Neural cell (in vitro differentiated cells): ENCODE data around the gene EIF4A3. TPM values are rescaled to one million over a fixed set of nuclear protein-coding genes. Genes with fewer than 3 reads are reported as not detected.

Source experiments
- H2AFZ ChIP-seq: fragments of 200-600, 300-800 bp; sonication (generic), shearing (Covaris generic); 2 replicates; pipeline ENCODE4 v1.6.0; 2014; ENCODE audit warnings: low read depth, mild to moderate bottlenecking, antibody characterized with exemption, low read length, moderate library complexity
- H3F3A ChIP-seq: fragments of 200-600 bp; shearing (Covaris generic); 2 replicates; pipeline ENCODE4 v1.6.1; 2016; ENCODE audit warnings: mild to moderate bottlenecking, moderate library complexity, mixed read lengths, antibody characterized with exemption, low read length; ENCODE audit not compliant: insufficient read depth, poor library complexity, severe bottlenecking
- H3K27ac ChIP-seq: fragments of 200-600, 300-800 bp; sonication (generic), shearing (Covaris generic); 2 replicates; pipeline ENCODE4 v1.5.1; 2014; ENCODE audit warnings: mild to moderate bottlenecking, low read length, moderate library complexity
- H3K27me3 ChIP-seq: fragments of 300-800, 200-600 bp; sonication (generic), shearing (Covaris generic); 2 replicates; pipeline ENCODE4 v1.6.0; 2014; ENCODE audit warnings: mild to moderate bottlenecking, low read depth, low read length, moderate library complexity; ENCODE audit not compliant: insufficient read depth
- H3K36me3 ChIP-seq: fragments of 300-800, 200-600 bp; sonication (generic), shearing (Covaris generic); 2 replicates; pipeline ENCODE4 v1.5.1; 2014; ENCODE audit warnings: mild to moderate bottlenecking, antibody characterized with exemption, low read length, moderate library complexity; ENCODE audit not compliant: insufficient read depth
- H3K4me2 ChIP-seq: fragments of 300-800, 200-600 bp; sonication (generic), shearing (Covaris generic); 2 replicates; pipeline ENCODE4 v1.6.0; 2014; ENCODE audit warnings: mild to moderate bottlenecking, low read length
- H3K4me3 ChIP-seq: fragments of 300-800, 200-600 bp; sonication (generic), shearing (Covaris generic); 2 replicates; pipeline ENCODE4 v1.5.1; 2014; ENCODE audit warnings: mild to moderate bottlenecking, low read length, moderate library complexity
- H3K79me2 ChIP-seq: fragments of 200-600 bp; shearing (Covaris generic); replicated peaks from 2 replicates; pipeline ENCODE4 v1.6.0; 2014; ENCODE audit warnings: mild to moderate bottlenecking, low read length, moderate library complexity; ENCODE audit not compliant: insufficient read depth
- H3K9ac ChIP-seq: fragments of 300-800, 200-600 bp; sonication (generic), shearing (Covaris generic); 2 replicates; pipeline ENCODE4 v1.6.1; 2016; ENCODE audit warnings: mild to moderate bottlenecking, low read length, mixed read lengths
- H3K9me2 ChIP-seq: fragments of 200-600 bp; shearing (Covaris generic); 2 replicates; pipeline ENCODE4 v1.6.1; 2016; ENCODE audit warnings: mild to moderate bottlenecking, low read length, mixed read lengths; ENCODE audit not compliant: insufficient read depth
- H3K9me3 ChIP-seq: fragments of 200-600, 300-800 bp; sonication (generic), shearing (Covaris generic); 2 replicates; pipeline ENCODE4 v1.6.1; 2016; ENCODE audit warnings: mild to moderate bottlenecking, mixed run types, low read length, moderate library complexity, mixed read lengths
- H4K20me1 ChIP-seq: fragments of 200-600 bp; shearing (Covaris generic); 2 replicates; pipeline ENCODE4 v1.6.1; 2016; ENCODE audit warnings: mild to moderate bottlenecking, mixed run types; ENCODE audit not compliant: insufficient read depth
- CTCF ChIP-seq: fragments of 450-650 bp; IDR thresholded peaks from 2 replicates; pipeline ENCODE4 v1.5.1; 2014; ENCODE audit warnings: antibody characterized with exemption, mild to moderate bottlenecking, moderate library complexity; ENCODE audit not compliant: poor library complexity, severe bottlenecking
- EP300 ChIP-seq: fragments of 450-650 bp; conservative IDR thresholded peaks from 2 replicates; pipeline ENCODE4 v1.6.1; 2014; ENCODE audit warnings: antibody characterized with exemption, mild to moderate bottlenecking, moderate library complexity; ENCODE audit not compliant: poor library complexity, severe bottlenecking
- EZH2 ChIP-seq: fragments of 200-600, 300-800 bp; shearing (Covaris generic), sonication (generic); IDR thresholded peaks from 2 replicates; pipeline ENCODE4 v1.6.1; 2014; ENCODE audit warnings: antibody characterized with exemption, low read length, borderline replicate concordance, mild to moderate bottlenecking; ENCODE audit not compliant: insufficient read depth, poor library complexity, severe bottlenecking
- MXI1 ChIP-seq: fragments of 450-650 bp; conservative IDR thresholded peaks from 2 replicates; pipeline ENCODE4 v1.6.1; 2014; ENCODE audit warnings: antibody characterized with exemption, mild to moderate bottlenecking; ENCODE audit not compliant: poor library complexity, severe bottlenecking
- POLR2AphosphoS5 ChIP-seq: IDR thresholded peaks from 2 replicates; pipeline ENCODE4 v1.6.1; 2012
- RAD21 ChIP-seq: fragments of 450-650 bp; conservative IDR thresholded peaks from 2 replicates; pipeline ENCODE4 v1.6.1; 2014; ENCODE audit warnings: antibody characterized with exemption, mild to moderate bottlenecking, moderate library complexity
- SMC3 ChIP-seq: fragments of 450-650 bp; conservative IDR thresholded peaks from 2 replicates; pipeline ENCODE4 v1.6.1; 2014; ENCODE audit warnings: antibody characterized with exemption, mild to moderate bottlenecking, moderate library complexity; ENCODE audit not compliant: poor library complexity
- TAF1 ChIP-seq: IDR thresholded peaks from 2 replicates; pipeline ENCODE4 v1.6.1; 2012; ENCODE audit warnings: low read depth
- polyA plus RNA-seq: library from polyadenylated mRNA; depleted of rRNA; stranded (reverse); fragments of >200 nt; gene quantifications from 2 replicates; pipeline ENCODE4 v1.2.3, GENCODE V29; 2014
- TF ChIP-seq, protein P1 (sequence below): IDR thresholded peaks from 2 replicates; pipeline ENCODE4 v1.6.1; 2012; ENCODE audit warnings: borderline replicate concordance

Gene EIF4A3
- polyA plus RNA-seq, 1 donor from 2014 or later = 109 TPM

DNA sequence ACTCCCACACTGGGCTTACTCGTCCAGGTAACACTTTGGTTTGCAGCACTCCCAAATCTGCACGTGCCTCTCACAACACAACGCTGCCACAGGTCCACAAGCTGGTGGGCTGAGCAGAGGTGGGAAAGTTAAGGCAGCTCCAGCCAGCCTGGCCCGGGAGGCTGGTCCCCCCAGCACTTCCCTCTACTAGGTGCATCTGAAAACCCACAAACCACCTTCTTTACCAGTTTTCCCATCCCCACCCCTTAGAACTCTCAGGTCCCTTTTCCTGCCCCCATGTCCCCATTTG is 46.9 kb downstream of the EIF4A3 start:
- Histone ChIP-seq H3K9ac (no peak overlapping the region), H3K4me3 (no peak overlapping the region), H3K27ac (no peak overlapping the region), H2AFZ (no peak overlapping the region), H4K20me1 (no peaks in the 10 kb centered on the region), H3F3A (no peaks in the 10 kb centered on the region), H3K36me3 (no peaks in the 10 kb centered on the region), H3K79me2 (peaks cover 9% of the 10 kb centered on the region), H3K4me2 (no peak overlapping the region), H3K9me3 (no peaks in the 10 kb centered on the region), H3K9me2 (no peaks in the 10 kb centered on the region), H3K27me3 (no peaks in the 10 kb centered on the region)
- TF ChIP-seq TAF1 (no peak), RAD21 (no peak), EZH2 (no peak), EP300 (no peak), CTCF (no peak), POLR2AphosphoS5 (no peak), SMC3 (no peak), MXI1 (no peak)
- TF ChIP-seq, protein P1, sequence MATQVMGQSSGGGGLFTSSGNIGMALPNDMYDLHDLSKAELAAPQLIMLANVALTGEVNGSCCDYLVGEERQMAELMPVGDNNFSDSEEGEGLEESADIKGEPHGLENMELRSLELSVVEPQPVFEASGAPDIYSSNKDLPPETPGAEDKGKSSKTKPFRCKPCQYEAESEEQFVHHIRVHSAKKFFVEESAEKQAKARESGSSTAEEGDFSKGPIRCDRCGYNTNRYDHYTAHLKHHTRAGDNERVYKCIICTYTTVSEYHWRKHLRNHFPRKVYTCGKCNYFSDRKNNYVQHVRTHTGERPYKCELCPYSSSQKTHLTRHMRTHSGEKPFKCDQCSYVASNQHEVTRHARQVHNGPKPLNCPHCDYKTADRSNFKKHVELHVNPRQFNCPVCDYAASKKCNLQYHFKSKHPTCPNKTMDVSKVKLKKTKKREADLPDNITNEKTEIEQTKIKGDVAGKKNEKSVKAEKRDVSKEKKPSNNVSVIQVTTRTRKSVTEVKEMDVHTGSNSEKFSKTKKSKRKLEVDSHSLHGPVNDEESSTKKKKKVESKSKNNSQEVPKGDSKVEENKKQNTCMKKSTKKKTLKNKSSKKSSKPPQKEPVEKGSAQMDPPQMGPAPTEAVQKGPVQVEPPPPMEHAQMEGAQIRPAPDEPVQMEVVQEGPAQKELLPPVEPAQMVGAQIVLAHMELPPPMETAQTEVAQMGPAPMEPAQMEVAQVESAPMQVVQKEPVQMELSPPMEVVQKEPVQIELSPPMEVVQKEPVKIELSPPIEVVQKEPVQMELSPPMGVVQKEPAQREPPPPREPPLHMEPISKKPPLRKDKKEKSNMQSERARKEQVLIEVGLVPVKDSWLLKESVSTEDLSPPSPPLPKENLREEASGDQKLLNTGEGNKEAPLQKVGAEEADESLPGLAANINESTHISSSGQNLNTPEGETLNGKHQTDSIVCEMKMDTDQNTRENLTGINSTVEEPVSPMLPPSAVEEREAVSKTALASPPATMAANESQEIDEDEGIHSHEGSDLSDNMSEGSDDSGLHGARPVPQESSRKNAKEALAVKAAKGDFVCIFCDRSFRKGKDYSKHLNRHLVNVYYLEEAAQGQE = no peak

- no peak overlapping the region for H3K4me3 ChIP-seq
- H3F3A ChIP-seq = no peaks in the 10 kb centered on the region
- peaks cover 9% of the 10 kb centered on the region for H3K79me2 ChIP-seq
- TF ChIP-seq EP300 (no peak), SMC3 (no peak), EZH2 (no peak), MXI1 (no peak), POLR2AphosphoS5 (no peak), CTCF (no peak), TAF1 (no peak), RAD21 (no peak)
- TF ChIP-seq, protein P1 = no peak
- no peaks in the 10 kb centered on the region for H3K27me3 ChIP-seq
- no peaks in the 10 kb centered on the region for H3K36me3 ChIP-seq
- H4K20me1 ChIP-seq = no peaks in the 10 kb centered on the region
- H3K9ac ChIP-seq = no peak overlapping the region
- H3K27ac ChIP-seq = no peak overlapping the region
- H2AFZ ChIP-seq = no peak overlapping the region
- H3K9me3 ChIP-seq = no peaks in the 10 kb centered on the region
- no peaks in the 10 kb centered on the region for H3K9me2 ChIP-seq
- H3K4me2 ChIP-seq = no peak overlapping the region
Observed at GRCh38 chr17:80099291-80100034, 47.5 kb downstream of the EIF4A3 start.
